MM.1S (cell line): ENCODE data around the gene GAA.

Experiments
- DNase-seq: peaks from one replicate; pipeline ENCODE4 v3.0.0-alpha.2; 2015
- H2AFZ ChIP-seq: fragments of 300-600 bp; sonication (generic); 2 replicates; pipeline ENCODE4 v1.6.0; 2016; ENCODE audit warnings: antibody characterized with exemption, low read length
- H3F3A ChIP-seq: fragments of 300-600 bp; sonication (generic); 2 replicates; pipeline ENCODE4 v1.6.1; 2016; ENCODE audit warnings: mild to moderate bottlenecking, antibody characterized with exemption, low read length, moderate library complexity, mixed read lengths; ENCODE audit not compliant: insufficient read depth
- H3K27ac ChIP-seq: fragments of 300-600 bp; sonication (generic); 2 replicates; pipeline ENCODE4 v1.5.1; 2016; ENCODE audit warnings: mild to moderate bottlenecking, low read length
- H3K27me3 ChIP-seq: fragments of 300-600 bp; sonication (generic); replicated peaks from 2 replicates; pipeline ENCODE4 v1.6.0; 2016; ENCODE audit warnings: low read length; ENCODE audit not compliant: insufficient read depth
- H3K36me3 ChIP-seq: fragments of 300-600 bp; sonication (generic); replicated peaks from 2 replicates; pipeline ENCODE4 v1.6.1; 2016; ENCODE audit warnings: mild to moderate bottlenecking, low read length, mixed read lengths; ENCODE audit not compliant: insufficient read depth
- H3K4me1 ChIP-seq: fragments of 300-600 bp; sonication (generic); 2 replicates; pipeline ENCODE4 v1.6.1; 2016; ENCODE audit warnings: low read length, mixed read lengths
- H3K4me2 ChIP-seq: fragments of 300-600 bp; sonication (generic); 2 replicates; pipeline ENCODE4 v1.6.0; 2016; ENCODE audit warnings: low read depth, low read length
- H3K4me3 ChIP-seq: fragments of 300-600 bp; sonication (generic); 2 replicates; pipeline ENCODE4 v1.5.1; 2016; ENCODE audit warnings: low read length, mixed read lengths
- H3K79me2 ChIP-seq: fragments of 300-600 bp; sonication (generic); 2 replicates; pipeline ENCODE4 v1.6.1; 2016; ENCODE audit warnings: mixed run types, low read length, mixed read lengths
- H3K9ac ChIP-seq: fragments of 300-600 bp; sonication (generic); 2 replicates; pipeline ENCODE4 v1.6.1; 2016; ENCODE audit warnings: low read length, mixed read lengths
- H3K9me2 ChIP-seq: fragments of 300-600 bp; sonication (generic); replicated peaks from 2 replicates; pipeline ENCODE4 v1.6.1; 2016; ENCODE audit warnings: mild to moderate bottlenecking, low read length, mixed read lengths; ENCODE audit not compliant: insufficient read depth
- H3K9me3 ChIP-seq: fragments of 300-600 bp; sonication (generic); replicated peaks from 2 replicates; pipeline ENCODE4 v1.6.1; 2016; ENCODE audit warnings: mild to moderate bottlenecking, low read length, mixed read lengths; ENCODE audit not compliant: insufficient read depth
- H4K20me1 ChIP-seq: fragments of 300-600 bp; sonication (generic); 2 replicates; pipeline ENCODE4 v1.6.1; 2016; ENCODE audit warnings: mild to moderate bottlenecking, low read length, moderate library complexity, mixed read lengths; ENCODE audit not compliant: insufficient read depth
- CTCF ChIP-seq: fragments of 300-600 bp; sonication (generic); IDR thresholded peaks from 2 replicates; pipeline ENCODE4 v1.5.1; 2016; ENCODE audit warnings: antibody characterized with exemption, low read length, mixed read lengths
- EZH2 ChIP-seq: fragments of 300-600 bp; sonication (generic); optimal IDR thresholded peaks from 2 replicates; pipeline ENCODE3; 2017; ENCODE audit warnings: low read depth, mild to moderate bottlenecking, antibody characterized with exemption, low read length, mixed read lengths
- EZH2phosphoT487 ChIP-seq: fragments of 300-600 bp; sonication (generic); IDR thresholded peaks from 2 replicates; pipeline ENCODE4 v1.6.1; 2018; ENCODE audit warnings: antibody characterized with exemption, low read length

The GAA gene

GRCh38 chr17:80125656-80126448, 24.5 kb downstream of the GAA start:
- TF ChIP-seq EZH2: no peak
- no peak for TF ChIP-seq CTCF
- no peak for TF ChIP-seq EZH2phosphoT487
- no peaks in the 10 kb centered on the region for H3K36me3 ChIP-seq
- no peak for DNase-seq
- no peaks in the 10 kb centered on the region for H3K9me2 ChIP-seq
- no peaks in the 10 kb centered on the region; the same call in 1 of the 2 replicates for H3F3A ChIP-seq
- H3K4me3 ChIP-seq: no peak overlapping the region
- no peak overlapping the region for H2AFZ ChIP-seq
- H3K9me3 ChIP-seq: no peaks in the 10 kb centered on the region
- no peak overlapping the region for H3K4me2 ChIP-seq
- no peaks in the 10 kb centered on the region for H4K20me1 ChIP-seq
- peaks cover 50% of the 10 kb centered on the region for H3K27me3 ChIP-seq
- H3K9ac ChIP-seq: no peak overlapping the region
- peaks cover 8% of the 10 kb centered on the region; the same call in 1 of the 2 replicates for H3K4me1 ChIP-seq
- H3K79me2 ChIP-seq: no peaks in the 10 kb centered on the region
- H3K27ac ChIP-seq: no peak overlapping the region

- Histone ChIP-seq H3K9me2 (no peaks in the 10 kb centered on the region), H3K79me2 (no peaks in the 10 kb centered on the region), H3K4me2 (no peak overlapping the region), H3K27me3 (peaks cover 50% of the 10 kb centered on the region), H3K4me3 (no peak overlapping the region), H3K9me3 (no peaks in the 10 kb centered on the region), H3K36me3 (no peaks in the 10 kb centered on the region), H3K27ac (no peak overlapping the region), H4K20me1 (no peaks in the 10 kb centered on the region), H3K9ac (no peak overlapping the region), H2AFZ (no peak overlapping the region), H3K4me1 (peaks cover 8% of the 10 kb centered on the region; the same call in 1 of the 2 replicates), H3F3A (no peaks in the 10 kb centered on the region; the same call in 1 of the 2 replicates)
- no peak for DNase-seq
- TF ChIP-seq EZH2phosphoT487 (no peak), CTCF (no peak), EZH2 (no peak)
These were observed 25.0 kb downstream of the GAA start for GRCh38 chr17:80126449-80126715.

- H4K20me1 ChIP-seq: no peaks in the 10 kb centered on the region
- TF ChIP-seq EZH2phosphoT487: no peak
- no peak for TF ChIP-seq CTCF
- TF ChIP-seq EZH2: no peak
- no peak overlapping the region for H3K27ac ChIP-seq
- peaks cover 8% of the 10 kb centered on the region; the same call in 1 of the 2 replicates for H3K4me1 ChIP-seq
- peaks cover 34% of the 10 kb centered on the region for H3K27me3 ChIP-seq
- DNase-seq: no peak
- H3K79me2 ChIP-seq: no peaks in the 10 kb centered on the region
- H3K9me2 ChIP-seq: no peaks in the 10 kb centered on the region
- no peaks in the 10 kb centered on the region; the same call in 1 of the 2 replicates for H3F3A ChIP-seq
- no peak overlapping the region for H3K4me2 ChIP-seq
- H3K9me3 ChIP-seq: no peaks in the 10 kb centered on the region
- no peak overlapping the region for H2AFZ ChIP-seq
- no peak overlapping the region for H3K9ac ChIP-seq
- no peaks in the 10 kb centered on the region; the same call in 1 of the 2 replicates for H3K36me3 ChIP-seq
- no peak overlapping the region for H3K4me3 ChIP-seq
These were observed 27.7 kb downstream of the GAA start for GRCh38 chr17:80129006-80129565.
